Activated CD8-positive, alpha-beta memory T cell treated with anti-CD3 and anti-CD28 coated beads for 48 hours (primary cell): ENCODE results near the gene LRRC75A.

Source experiments
- DNase-seq, 3 experiments: peaks; one replicate each; pipeline ENCODE4 v3.0.0-alpha.2; 2020; ENCODE audit warnings: low read depth in 2 of 3, low spot score in 2 of 3

The LRRC75A gene

GRCh38 chr17:16494059-16494458 lies 2.1 kb upstream of the LRRC75A start:
- no peak for DNase-seq

- no peak for DNase-seq
These were observed 1.6 kb upstream of the LRRC75A start for GRCh38 chr17:16493531-16494046.

GRCh38 chr17:16492613-16493530 lies 879 bp upstream of the LRRC75A start:
- DNase-seq: no peak

- no peak for DNase-seq
These were observed 776 bp downstream of the LRRC75A start for GRCh38 chr17:16491131-16491702.

- DNase-seq: no peak
These were observed 2.6 kb downstream of the LRRC75A start for GRCh38 chr17:16489431-16489830.

- no peak for DNase-seq
These were observed 3.0 kb downstream of the LRRC75A start for GRCh38 chr17:16488968-16489337.

GRCh38 chr17:16488186-16488967 lies 3.6 kb downstream of the LRRC75A start:
- DNase-seq: no peak

GRCh38 chr17:16486373-16487250 lies 5.4 kb downstream of the LRRC75A start:
- no peak for DNase-seq

GRCh38 chr17:16484445-16485175 lies 7.4 kb downstream of the LRRC75A start:
- DNase-seq: no peak

- no peak for DNase-seq
These were observed 8.9 kb downstream of the LRRC75A start for GRCh38 chr17:16483021-16483645.

- DNase-seq: no peak
These were observed 9.7 kb downstream of the LRRC75A start for GRCh38 chr17:16482253-16482652.

- no peak for DNase-seq
These were observed 11.0 kb downstream of the LRRC75A start for GRCh38 chr17:16480995-16481394.

- no peak for DNase-seq
These were observed 12.7 kb downstream of the LRRC75A start for GRCh38 chr17:16479264-16479663.

- no peak for DNase-seq
These were observed 13.3 kb downstream of the LRRC75A start for GRCh38 chr17:16478649-16479048.

GRCh38 chr17:16477666-16478065 lies 14.3 kb downstream of the LRRC75A start:
- DNase-seq: no peak

- no peak for DNase-seq
These were observed 14.7 kb downstream of the LRRC75A start for GRCh38 chr17:16477255-16477654.

- no peak for DNase-seq
These were observed 16.8 kb downstream of the LRRC75A start for GRCh38 chr17:16475179-16475704.

GRCh38 chr17:16474012-16474725 lies 17.8 kb downstream of the LRRC75A start:
- no peak for DNase-seq
